Colonic mucosa (tissue), 4 donors: ENCODE data around the gene WDR45. TPM values are rescaled to one million over a fixed set of nuclear protein-coding genes. Genes with fewer than 3 reads are reported as not detected.

Experiments
- DNase-seq: peaks from one replicate; pipeline ENCODE4 v3.0.0-alpha.2; 2020
- H3K27ac ChIP-seq: fragments of 200-600 bp; one replicate; pipeline ENCODE4 v1.8.0; 2021
- H3K27me3 ChIP-seq: fragments of 200-600 bp; one replicate; pipeline ENCODE4 v1.8.0; 2021
- H3K36me3 ChIP-seq: fragments of 200-600 bp; one replicate; pipeline ENCODE4 v1.8.0; 2021
- H3K4me1 ChIP-seq: fragments of 200-600 bp; one replicate; pipeline ENCODE4 v1.8.0; 2021; ENCODE audit warnings: mild to moderate bottlenecking
- H3K4me3 ChIP-seq: fragments of 200-600 bp; one replicate; pipeline ENCODE4 v1.8.0; 2021
- H3K9ac ChIP-seq, 2 donors: one replicate each; pipeline ENCODE4 v1.7.0; 2013; ENCODE audit warnings: control low read depth in 2 of 2, low read depth in 2 of 2, low read length in 2 of 2
- H3K9me3 ChIP-seq: fragments of 200-600 bp; one replicate; pipeline ENCODE4 v1.8.0; 2021
- intact Hi-C: fragments of 100-400 bp; cut with DNase I; formaldehyde crosslinking; loops from one replicate; pipeline ENCODE4 v1.14.1; 2022
- total RNA-seq, 2 donors: library from RNA; stranded (reverse); fragmentation: NEBNext Ultra II Directional in 1 of 2; extraction: Animal tissue kit (Norgen Biotek cat#: 25700) in 1 of 2; gene quantifications; one replicate each; pipeline ENCODE4 v1.2.1, GENCODE V29; 2021
- TF ChIP-seq, protein P1 (sequence below): fragments of 200-600 bp; IDR thresholded peaks from one replicate; pipeline ENCODE4 v1.8.0; 2022; ENCODE audit warnings: antibody characterized with exemption, mild to moderate bottlenecking
- donor health status: healthy.
- donor health status: DM: no; HTN: no; CAD: no.
- donor health status: DM: no; HTN: no; CAD: no.

Gene WDR45
- total RNA-seq, 2 donors from 2014 or later: 40.6 to 46.9 TPM

DNA sequence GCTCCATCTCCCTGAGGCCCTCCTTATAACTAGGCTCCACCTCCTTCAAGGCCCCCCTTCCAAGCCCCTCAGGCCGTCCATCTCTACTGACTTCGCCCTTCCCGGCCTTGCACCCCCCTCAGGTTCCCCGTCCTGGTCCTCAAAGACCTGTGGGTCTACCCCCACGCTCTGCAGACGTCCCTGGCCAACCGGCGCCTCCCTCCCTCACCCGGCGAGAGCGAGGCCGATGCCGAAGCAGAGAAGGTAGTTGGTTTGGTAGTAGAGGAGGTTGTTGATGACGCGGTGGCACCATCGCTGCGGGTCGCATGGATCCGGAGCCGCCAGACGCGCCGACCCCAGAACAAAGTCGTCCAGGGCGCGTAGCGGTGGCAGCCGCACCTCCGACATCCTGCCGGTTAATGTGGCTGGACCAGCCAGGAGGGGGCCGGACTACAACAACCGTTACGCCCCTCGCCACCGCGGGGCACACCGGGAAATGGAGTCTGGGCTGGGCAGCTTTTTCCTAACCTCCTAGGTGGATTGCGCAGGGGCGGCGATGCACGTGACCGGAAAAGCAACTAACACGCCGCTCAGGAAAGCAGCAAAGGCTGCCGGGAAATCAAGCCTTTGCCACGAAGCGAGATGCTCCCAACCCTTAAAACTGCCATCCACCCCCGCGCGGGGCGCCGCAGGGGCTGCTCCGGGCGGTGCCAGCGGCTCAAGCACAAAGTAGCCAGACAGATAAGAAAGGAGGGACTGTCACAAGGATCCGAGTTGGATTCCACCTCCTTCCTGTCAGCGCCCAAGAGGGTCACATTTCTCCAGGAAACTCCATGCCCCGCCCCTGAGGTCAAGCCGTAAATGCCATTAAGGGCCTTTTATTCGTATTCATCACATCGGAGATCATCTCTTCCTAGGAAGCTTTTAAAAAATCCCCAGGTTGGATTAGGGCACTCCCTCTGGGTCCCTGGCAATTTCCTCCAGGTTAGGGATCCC, 5.8 kb downstream of the WDR45 start, which contains the start of gene PRAF2:
TSS of gene PRAF2 (minus strand) at position 402 of the 975 bp plus-strand sequence. CDS start at position 387, 15 bp downstream.
- peak; percentile 95 for DNase-seq
- H3K4me3 ChIP-seq: peak within 1 kb of the TSS; percentile 35
- intact Hi-C loops: no loop called here
- no peaks in the 10 kb centered on the region for H3K4me1 ChIP-seq
- H3K9me3 ChIP-seq: no peaks in the 10 kb centered on the region
- H3K36me3 ChIP-seq: no peaks in the 10 kb centered on the region
- TF ChIP-seq, protein P1, sequence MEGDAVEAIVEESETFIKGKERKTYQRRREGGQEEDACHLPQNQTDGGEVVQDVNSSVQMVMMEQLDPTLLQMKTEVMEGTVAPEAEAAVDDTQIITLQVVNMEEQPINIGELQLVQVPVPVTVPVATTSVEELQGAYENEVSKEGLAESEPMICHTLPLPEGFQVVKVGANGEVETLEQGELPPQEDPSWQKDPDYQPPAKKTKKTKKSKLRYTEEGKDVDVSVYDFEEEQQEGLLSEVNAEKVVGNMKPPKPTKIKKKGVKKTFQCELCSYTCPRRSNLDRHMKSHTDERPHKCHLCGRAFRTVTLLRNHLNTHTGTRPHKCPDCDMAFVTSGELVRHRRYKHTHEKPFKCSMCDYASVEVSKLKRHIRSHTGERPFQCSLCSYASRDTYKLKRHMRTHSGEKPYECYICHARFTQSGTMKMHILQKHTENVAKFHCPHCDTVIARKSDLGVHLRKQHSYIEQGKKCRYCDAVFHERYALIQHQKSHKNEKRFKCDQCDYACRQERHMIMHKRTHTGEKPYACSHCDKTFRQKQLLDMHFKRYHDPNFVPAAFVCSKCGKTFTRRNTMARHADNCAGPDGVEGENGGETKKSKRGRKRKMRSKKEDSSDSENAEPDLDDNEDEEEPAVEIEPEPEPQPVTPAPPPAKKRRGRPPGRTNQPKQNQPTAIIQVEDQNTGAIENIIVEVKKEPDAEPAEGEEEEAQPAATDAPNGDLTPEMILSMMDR: no peak
- H3K27me3 ChIP-seq: no peaks in the 10 kb centered on the region
- H3K27ac ChIP-seq: peak within 1 kb of the TSS; percentile 50
- peak within 1 kb of the TSS in 1 of 2 donors; percentile 56 for H3K9ac ChIP-seq

DNA sequence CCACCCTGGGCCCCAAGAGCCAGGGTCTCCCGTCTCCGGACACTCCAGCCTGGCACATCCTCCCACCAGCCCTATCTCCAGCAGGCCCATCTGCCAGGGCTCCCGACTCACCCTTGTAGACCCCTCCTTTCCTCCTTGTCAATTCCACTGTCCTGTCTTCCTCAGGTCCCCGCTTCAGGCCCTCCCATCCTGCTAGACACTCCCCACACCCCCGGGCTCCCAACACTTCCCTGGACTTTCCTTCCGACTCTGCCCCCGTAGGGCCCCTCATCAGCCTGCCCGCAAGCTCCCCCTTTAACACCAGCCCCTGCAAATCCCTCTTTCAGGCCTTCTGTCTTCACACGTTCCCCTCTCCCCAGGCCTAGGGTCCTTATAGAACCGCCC, 7.0 kb downstream of the WDR45 start:
- H3K9me3 ChIP-seq: no peaks in the 10 kb centered on the region
- peak overlapping the region; percentile 9 for H3K4me3 ChIP-seq
- intact Hi-C loops: no loop called here
- no peaks in the 10 kb centered on the region for H3K27me3 ChIP-seq
- peak overlapping the region in 1 of 2 donors; percentile 56 for H3K9ac ChIP-seq
- H3K36me3 ChIP-seq: no peaks in the 10 kb centered on the region
- H3K27ac ChIP-seq: no peak overlapping the region
- DNase-seq: no peak
- H3K4me1 ChIP-seq: no peaks in the 10 kb centered on the region
- TF ChIP-seq, protein P1: no peak

DNA sequence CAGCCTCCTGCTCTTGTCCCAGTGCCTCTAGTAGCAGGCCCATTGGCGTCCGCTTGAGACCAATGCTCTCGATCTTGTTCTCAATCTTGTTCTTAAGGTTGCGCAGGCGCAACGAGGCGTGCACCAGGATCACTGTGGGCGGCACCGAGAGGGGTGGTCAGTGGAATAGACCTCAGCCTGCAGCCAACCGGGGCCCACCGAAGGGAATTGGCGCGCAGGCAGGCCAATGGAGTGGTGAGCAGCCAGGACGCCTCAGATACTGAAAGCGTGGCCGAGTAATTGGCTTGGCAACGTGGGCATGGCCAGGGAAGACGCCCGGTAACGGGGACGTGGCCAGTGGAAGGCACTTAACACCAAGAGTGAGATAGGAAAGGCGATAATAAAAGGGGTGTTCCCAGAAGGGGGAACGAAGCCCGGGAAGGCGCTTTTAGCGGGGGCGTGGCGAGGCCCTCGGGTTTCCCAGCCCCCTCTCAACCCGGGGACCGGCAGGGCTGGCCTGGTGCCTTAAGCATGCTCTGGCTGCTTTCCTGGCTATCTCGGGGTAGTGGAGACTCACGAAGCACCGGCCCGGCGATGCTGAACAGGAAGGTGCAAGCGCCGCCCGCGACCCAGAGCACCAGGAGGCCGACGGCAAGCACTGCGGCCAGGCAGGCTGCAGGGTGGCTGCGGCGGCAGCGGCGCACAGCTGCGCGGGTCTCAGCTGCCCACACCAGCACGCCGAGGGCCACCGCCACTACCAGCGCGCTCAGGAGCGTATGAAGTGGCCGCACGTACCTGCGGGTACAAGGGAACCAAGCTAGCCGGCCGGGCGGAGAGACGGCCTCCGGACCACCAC, 7.6 kb downstream of the WDR45 start:
- Histone ChIP-seq H3K27me3 (no peaks in the 10 kb centered on the region), H3K27ac (no peak overlapping the region), H3K9ac (peak overlapping the region in 1 of 2 donors; percentile 56), H3K36me3 (no peaks in the 10 kb centered on the region), H3K9me3 (no peaks in the 10 kb centered on the region), H3K4me1 (no peaks in the 10 kb centered on the region), H3K4me3 (peak overlapping the region; percentile 9)
- peak; percentile 72 for DNase-seq
- TF ChIP-seq, protein P1: no peak
- intact Hi-C loops: no loop called here

DNA sequence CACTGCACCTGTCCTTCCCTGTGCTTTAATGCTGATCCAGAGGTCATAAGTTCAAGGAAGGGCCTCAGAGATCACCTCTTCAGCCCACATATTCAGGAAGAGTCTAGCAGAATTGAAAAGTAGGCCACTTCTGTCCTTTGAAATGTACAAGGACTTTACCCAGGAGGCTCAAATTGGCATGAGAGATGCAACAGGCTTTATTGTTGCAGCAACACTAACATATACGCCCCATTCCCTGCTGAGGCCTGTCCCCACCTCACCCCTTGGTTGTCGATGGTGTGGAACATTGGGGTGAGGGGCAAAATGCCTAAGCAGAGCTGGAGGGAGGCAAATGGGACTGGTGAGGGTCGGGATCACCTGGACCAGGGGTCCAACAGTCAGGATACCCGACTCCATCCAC, 8.7 kb downstream of the WDR45 start:
- no peak overlapping the region for H3K9ac ChIP-seq
- intact Hi-C loops: no loop called here
- H3K27me3 ChIP-seq: no peaks in the 10 kb centered on the region
- TF ChIP-seq, protein P1: no peak
- no peaks in the 10 kb centered on the region for H3K4me1 ChIP-seq
- DNase-seq: no peak
- H3K36me3 ChIP-seq: no peaks in the 10 kb centered on the region
- no peak overlapping the region for H3K4me3 ChIP-seq
- H3K27ac ChIP-seq: no peak overlapping the region
- H3K9me3 ChIP-seq: no peaks in the 10 kb centered on the region

DNA sequence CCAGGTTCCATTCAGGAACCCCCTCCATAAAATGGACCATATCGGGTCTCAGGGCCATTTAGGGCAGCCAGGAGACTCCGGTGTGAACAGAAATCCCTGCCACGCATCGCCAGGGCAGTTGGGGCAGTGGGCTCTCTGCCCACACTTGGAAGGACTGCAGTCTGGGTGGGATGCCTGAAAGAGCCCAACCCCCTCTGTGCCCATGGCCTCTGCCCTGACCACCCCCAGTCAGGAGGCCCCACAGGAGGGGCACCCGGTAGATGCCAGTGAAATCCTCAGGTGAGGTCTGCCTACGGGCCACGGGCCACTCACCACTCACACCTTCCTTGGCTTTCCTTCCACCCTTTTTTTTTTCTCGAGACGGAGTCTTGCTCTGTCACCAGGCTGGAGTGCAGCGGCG, 10.6 kb downstream of the WDR45 start:
- TF ChIP-seq, protein P1: no peak
- H3K27ac ChIP-seq: no peak overlapping the region
- H3K27me3 ChIP-seq: no peaks in the 10 kb centered on the region
- intact Hi-C loops: no loop called here
- no peaks in the 10 kb centered on the region for H3K36me3 ChIP-seq
- H3K9ac ChIP-seq: no peak overlapping the region
- no peak overlapping the region for H3K4me3 ChIP-seq
- no peak for DNase-seq
- no peaks in the 10 kb centered on the region for H3K4me1 ChIP-seq
- no peaks in the 10 kb centered on the region for H3K9me3 ChIP-seq
